Lower leg skin (tissue), 4 donors: ENCODE data around the gene WDR62. TPM values are rescaled to one million over a fixed set of nuclear protein-coding genes. Genes with fewer than 3 reads are reported as not detected.

Experiments used
- DNase-seq, 2 donors: peaks; one replicate each; pipeline ENCODE4 v3.0.0-alpha.2; 2019; ENCODE audit warnings: low spot score in 2 of 2
- H3K4me3 ChIP-seq: fragments of 200-600 bp; sonication (generic); 2 replicates; pipeline ENCODE4 v1.5.1; 2017; ENCODE audit warnings: mild to moderate bottlenecking, low read depth; ENCODE audit not compliant: poor library complexity, severe bottlenecking
- CTCF ChIP-seq, 3 donors: fragments of 450-650 bp; IDR thresholded peaks; one replicate each; pipeline ENCODE4 v1.5.1; 2016; ENCODE audit warnings: antibody characterized with exemption in 3 of 3, mild to moderate bottlenecking in 3 of 3, moderate library complexity in 2 of 3
- POLR2A ChIP-seq, 2 donors: fragments of 450-650 bp; IDR thresholded peaks; one replicate each; pipeline ENCODE4 v1.6.1; 2016 to 2017; ENCODE audit warnings: antibody characterized with exemption in 2 of 2, mild to moderate bottlenecking in 1 of 2, moderate library complexity in 1 of 2
- WGBS, 2 donors: methylation state at CpG; one replicate each; pipeline ENCODE4 v1.1.5; 2018; 5-methylcytosine and 5-hydroxymethylcytosine counted together
- intact Hi-C: fragments of 100-400 bp; cut with DNase I; formaldehyde crosslinking; loops from one replicate; pipeline ENCODE4 v1.15.0; 2023; ENCODE audit warnings: low total_unique reads
- total RNA-seq, 4 donors: library from RNA; depleted of rRNA; stranded (reverse); fragments of >200 nt; gene quantifications; one replicate each; pipeline ENCODE4 v1.1.0, GENCODE V29; 2016

WDR62 gene
- total RNA-seq, 4 donors from 2014 or later = 1.3 to 3.0 (median 2.3) TPM

- TF ChIP-seq POLR2A (IDR thresholded peaks at IDR 0.05) = no peak
- no peak overlapping the region for H3K4me3 ChIP-seq
- intact Hi-C loops = no loop called here
- DNase-seq = no peak
- 90% methylated on average over 6 of the region's 6 CpGs for WGBS, 2 donors
Measured at GRCh38 chr19:36106441-36106840, 51.7 kb downstream of the WDR62 start.

- H3K4me3 ChIP-seq = no peak overlapping the region
- intact Hi-C loops = no loop called here
- DNase-seq = no peak
- WGBS, 2 donors = 94 to 95% methylated on average over 5 of the region's 5 CpGs
- TF ChIP-seq CTCF (IDR thresholded peaks at IDR 0.05) = no peak
- TF ChIP-seq POLR2A (IDR thresholded peaks at IDR 0.05) = no peak
Measured at GRCh38 chr19:36106991-36107390, 52.3 kb downstream of the WDR62 start.

- 97 to 98% methylated on average over 3 of the region's 3 CpGs for WGBS, 2 donors
- no peak for DNase-seq
- TF ChIP-seq CTCF (IDR thresholded peaks at IDR 0.05) (no peak), POLR2A (IDR thresholded peaks at IDR 0.05) (no peak)
- H3K4me3 ChIP-seq = no peak overlapping the region
- intact Hi-C loops = no loop called here
Measured at GRCh38 chr19:36108684-36109083, 54.0 kb downstream of the WDR62 start.

GRCh38 chr19:36110487-36111199 lies 55.9 kb downstream of the WDR62 start, which contains the start of gene OVOL3:
Gene OVOL3, plus strand, starts transcription at chr19:36111143. Its CDS starts 60 bp downstream, at chr19:36111203.
- DNase-seq = no peak
- H3K4me3 ChIP-seq = no peak within 1 kb of the TSS
- TF ChIP-seq POLR2A (IDR thresholded peaks at IDR 0.05) (no peak), CTCF (IDR thresholded peaks at IDR 0.05) (no peak)
- 20% methylated on average over 1 of the region's 1 CpG; no CpG with 5 or more reads in 1 of the 2 donors for WGBS, 2 donors
- intact Hi-C loops = no loop called here

GRCh38 chr19:36111200-36111539 lies 56.5 kb downstream of the WDR62 start:
- WGBS, 2 donors = 78 to 79% methylated on average over 9 to 13 of the region's 13 CpGs
- TF ChIP-seq POLR2A (IDR thresholded peaks at IDR 0.05) = no peak
- no peak for TF ChIP-seq CTCF (IDR thresholded peaks at IDR 0.05)
- DNase-seq = no peak
- no peak overlapping the region for H3K4me3 ChIP-seq
- intact Hi-C loops = no loop called here

- no peak overlapping the region for H3K4me3 ChIP-seq
- DNase-seq = no peak
- intact Hi-C loops = no loop called here
- TF ChIP-seq CTCF (IDR thresholded peaks at IDR 0.05) (no peak), POLR2A (IDR thresholded peaks at IDR 0.05) (no peak)
- WGBS, 2 donors = 91 to 100% methylated on average over 9 to 10 of the region's 10 CpGs
Measured at GRCh38 chr19:36112678-36113077, 58.0 kb downstream of the WDR62 start.
